Measurements from ENCODE around the gene OR8A1.

OR8A1 gene

DNA sequence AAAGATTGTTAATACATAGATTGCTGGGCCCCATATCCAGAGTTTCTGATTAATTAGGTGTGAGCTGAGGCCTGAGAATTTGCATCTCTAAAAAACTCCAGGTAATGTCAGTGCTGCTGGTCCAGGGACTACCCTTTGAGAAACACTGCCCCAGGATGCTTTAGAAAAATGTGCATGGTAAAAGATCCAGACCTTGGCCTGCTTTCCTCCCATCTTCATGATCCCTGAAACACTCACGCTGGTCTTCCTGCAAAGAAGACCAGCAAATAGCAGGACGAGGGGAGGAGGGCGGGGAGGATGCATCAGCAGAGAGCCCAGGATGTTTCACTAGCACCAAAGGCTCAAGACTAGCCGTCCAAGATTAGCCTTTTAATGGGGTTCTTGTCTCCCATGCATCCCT is at the start of gene OR8A1:
Gene OR8A1 (plus strand): TSS at position 301 of the 400 bp plus-strand sequence. CDS start 123 bp downstream, outside the sequence.
- DNase-seq, result no peak

DNA sequence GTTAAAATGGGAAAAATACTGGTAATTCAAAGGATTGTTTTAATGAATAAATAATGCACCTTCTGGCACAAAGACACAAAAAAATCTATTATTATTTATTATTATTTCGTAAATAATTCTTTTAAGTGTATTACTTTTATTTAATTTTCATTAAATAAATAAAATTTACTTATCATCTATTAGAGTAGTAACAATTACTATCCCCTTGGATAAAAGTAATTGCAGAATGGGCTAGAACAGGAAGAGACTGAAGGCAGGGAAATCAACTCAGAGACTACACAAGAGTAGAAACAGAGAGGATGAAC is 49.3 kb upstream of the OR8A1 start:
- no peak for DNase-seq

DNA sequence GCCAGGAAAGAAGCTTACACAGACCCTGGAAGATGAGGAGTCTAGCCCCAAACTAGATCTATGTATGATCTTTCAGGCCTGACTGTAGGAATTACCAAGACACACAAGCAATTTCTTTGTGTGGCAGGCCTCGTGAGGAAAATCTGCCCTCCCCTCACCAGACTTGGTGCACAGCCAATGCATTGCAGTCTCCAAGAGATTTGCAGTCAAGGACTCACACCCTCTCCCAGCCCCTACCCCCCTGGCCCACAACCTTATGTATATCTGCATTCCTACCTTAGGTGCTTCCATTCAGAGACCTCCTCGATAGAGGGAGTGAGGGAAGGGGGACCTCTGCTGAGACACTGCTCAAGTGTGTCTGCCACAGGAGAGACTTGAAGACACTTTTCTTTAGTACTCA is 36.2 kb upstream of the OR8A1 start:
- DNase-seq, result no peak

DNA sequence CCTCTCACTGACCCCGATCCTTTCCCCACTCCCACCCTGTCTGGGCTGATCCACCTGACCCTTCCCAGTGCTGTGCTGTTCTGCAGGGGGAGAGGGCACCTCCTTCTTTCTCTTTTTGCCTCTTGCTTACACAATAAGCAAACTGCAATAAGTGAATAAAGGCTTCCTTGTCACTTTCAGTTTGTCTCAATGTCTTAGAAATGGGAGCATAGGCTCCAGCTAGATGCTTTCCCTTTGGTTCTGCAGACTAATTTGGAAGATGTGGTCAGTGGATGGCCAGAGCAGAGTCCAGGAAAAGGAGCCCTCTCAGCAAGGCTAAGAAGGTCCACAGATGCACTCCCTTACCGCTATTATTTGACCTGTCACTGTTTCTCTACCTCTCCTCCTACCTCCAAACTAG is 35.7 kb upstream of the OR8A1 start:
- DNase-seq, result no peak

DNA sequence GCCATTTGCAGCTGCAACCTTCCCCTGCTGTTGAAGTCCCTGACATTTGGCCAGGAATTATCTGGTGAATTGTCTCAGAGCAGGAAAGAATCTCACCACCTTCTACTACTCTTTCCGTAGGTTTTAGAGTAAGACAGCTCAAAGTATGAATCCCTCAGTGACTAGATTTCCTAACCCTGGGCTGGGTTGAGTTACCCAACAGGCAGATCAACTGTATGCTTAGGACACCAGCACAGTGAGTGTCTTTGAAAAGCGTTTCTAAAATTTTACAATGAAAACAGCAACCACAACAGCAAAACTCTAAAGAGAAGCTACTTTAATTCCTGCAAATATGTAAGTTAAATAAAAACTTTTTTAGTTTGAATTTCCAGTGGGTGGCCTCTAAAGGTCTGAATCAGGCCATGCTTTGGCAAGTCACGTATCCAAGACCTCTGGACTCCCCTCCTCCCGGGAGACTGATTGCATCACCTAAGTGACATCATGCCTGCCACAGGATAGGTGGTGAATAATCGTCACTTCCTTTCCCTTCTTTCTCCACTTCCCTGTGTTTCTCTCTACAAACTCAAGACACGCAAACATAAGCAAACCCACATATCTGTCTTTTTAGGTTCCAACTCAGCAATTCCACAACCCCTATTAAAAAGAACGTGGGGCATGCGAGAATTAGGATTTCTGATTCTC is 34.1 kb upstream of the OR8A1 start:
- no peak for DNase-seq

DNA sequence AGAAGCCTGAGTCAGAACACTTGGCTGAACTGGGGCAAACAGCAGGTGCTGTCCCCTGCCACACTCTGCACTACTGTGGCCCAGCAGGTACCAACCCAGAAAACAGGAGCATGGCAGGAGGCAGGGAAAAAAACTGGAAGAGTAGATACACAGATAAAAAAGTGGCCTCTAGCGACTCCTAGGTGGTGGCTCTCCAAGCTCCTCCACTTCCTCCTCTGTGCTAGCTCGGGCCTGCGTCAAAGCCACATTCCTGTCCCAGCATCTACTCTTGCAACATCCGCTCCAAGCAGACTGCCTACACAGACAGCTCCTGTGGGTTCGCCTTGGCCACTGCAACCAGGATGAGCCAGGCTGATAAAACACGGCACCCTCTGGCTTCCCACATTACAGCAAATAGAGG is 33.3 kb upstream of the OR8A1 start:
- no peak for DNase-seq

DNA sequence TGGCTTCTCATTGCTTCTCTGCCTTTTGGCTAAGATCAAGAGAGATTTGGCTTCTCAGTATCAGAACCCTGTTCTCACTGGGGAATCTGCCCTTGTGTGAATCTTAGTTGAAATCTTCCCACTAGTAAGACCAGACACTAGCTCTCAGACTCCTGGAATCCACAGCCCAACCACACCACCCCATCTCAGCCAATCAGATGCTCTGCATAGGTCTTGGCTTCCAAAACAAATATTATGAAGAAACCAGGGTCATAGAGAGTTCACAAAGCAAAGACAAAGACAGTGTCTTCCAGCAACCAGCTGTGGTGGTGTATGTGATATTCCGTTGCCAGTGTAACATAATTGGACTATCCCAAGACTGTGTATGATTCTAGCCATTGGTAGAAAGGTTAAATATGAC is 31.8 kb upstream of the OR8A1 start:
- DNase-seq, result no peak

DNA sequence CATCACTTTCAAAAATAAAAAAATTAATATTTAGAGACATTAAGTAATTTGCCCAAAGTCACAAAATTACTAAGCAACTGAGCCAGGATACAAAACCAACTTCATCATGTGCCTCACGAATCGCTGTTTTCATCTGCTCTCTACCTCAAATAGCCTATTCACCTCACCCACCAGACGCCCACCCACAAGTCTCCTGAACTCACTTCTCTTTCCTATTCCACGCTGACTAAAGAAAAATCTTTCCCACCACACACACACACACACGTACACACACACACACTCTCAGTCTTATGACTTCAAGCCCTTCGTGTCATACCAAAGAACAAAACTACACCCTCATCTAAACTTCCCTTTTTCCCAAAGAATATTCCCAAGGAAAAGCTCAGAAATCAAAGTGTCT is 28.6 kb upstream of the OR8A1 start:
- DNase-seq, result no peak

DNA sequence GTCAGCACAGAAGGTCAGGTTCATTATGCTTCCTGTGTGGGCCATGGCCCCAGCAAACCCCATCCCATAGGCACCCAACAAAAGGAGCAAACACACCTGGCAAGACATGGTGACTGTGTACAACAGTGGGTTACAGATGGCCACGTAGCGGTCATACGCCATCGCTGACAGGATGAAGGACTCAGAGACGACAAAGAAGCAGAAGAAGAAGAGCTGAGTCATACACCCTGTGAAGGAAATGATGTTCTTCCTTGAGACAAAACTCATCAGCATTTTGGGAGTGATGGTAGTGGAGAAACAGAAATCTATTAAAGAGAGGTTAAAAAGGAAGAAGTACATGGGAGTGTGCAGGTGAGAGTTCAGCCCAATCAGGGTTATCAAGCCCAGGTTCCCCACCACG is 26.7 kb upstream of the OR8A1 start:
- DNase-seq, result no peak

DNA sequence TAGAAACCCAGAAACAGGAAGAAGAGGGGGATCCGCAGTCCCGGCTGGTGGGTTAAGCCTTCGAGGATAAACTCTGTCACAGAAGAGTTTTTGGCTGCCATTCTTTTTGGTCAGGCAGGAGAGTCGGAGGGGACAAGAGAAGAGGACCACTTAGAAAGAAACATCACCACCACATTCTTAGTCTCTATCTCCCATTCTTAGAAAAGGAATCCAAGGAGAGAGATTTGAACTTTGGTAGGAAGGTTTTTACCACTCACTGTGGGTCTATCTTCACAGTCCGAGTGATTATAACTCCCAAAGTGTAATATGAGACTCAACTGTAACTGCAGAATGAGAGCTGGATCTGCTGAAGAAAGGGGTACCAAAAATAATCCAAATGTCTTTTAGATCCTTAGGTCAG is 26.2 kb upstream of the OR8A1 start, which contains the start of gene OR8B12:
Gene OR8B12 (minus strand): TSS at position 101 of the 400 bp plus-strand sequence. CDS start 0 bp downstream, at position 101.
- DNase-seq, result no peak

DNA sequence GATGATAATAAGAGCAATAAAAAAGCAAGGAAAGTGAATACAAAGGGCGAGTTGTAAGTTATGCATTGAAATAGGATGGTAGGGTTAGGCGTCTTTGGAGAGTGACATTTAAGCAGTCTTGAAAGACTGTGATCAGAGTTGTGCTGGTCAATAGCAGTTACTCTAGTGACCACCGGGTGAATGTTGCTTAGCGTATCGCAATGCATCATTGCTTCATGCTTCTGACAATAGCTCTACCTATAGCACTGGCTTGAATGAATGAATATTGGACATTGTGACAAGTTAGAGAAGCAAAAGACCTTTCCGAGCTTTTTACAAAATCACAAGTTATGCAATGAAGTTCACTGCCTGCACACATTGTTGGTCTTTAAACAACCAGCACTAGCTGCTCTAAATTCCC is 18.6 kb upstream of the OR8A1 start:
- DNase-seq, result no peak

DNA sequence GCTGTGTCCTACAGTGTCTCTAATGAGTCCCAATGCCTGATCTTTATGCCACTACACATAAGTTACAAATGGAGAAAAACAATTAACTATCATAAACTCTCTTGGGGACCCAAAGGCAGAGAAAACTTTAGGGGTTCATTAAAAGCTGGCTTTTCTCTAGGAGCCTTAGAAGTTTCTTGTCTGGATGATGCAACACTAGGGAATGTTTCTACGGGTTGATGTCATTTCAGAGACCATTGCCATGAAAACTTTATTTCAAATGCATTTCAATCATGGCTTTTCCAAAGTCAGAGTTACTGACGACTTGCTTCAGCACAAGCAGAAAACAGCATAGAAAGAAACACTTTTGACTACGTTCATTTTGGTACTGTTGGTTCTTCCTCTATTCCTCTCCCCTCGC is 17.8 kb upstream of the OR8A1 start:
- no peak for DNase-seq

DNA sequence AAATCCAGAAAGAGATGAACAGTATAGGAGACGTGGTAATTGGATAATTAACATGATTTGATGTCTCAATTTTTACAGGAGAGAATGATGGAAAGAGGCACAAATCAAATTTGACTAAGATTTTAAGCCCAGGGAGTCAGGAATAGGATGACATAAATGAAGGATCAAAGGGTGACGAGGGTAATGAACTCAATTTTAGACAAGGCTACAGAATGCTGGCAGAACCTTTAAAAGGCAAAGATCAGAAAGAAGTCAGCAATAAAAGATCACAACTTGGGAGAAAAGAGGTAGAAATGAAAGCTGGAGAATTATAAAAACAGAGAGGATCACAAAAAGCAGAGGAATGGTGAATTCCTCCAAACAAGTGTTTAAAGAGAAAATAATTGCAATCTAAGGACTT is 13.0 kb upstream of the OR8A1 start:
- DNase-seq, result no peak

DNA sequence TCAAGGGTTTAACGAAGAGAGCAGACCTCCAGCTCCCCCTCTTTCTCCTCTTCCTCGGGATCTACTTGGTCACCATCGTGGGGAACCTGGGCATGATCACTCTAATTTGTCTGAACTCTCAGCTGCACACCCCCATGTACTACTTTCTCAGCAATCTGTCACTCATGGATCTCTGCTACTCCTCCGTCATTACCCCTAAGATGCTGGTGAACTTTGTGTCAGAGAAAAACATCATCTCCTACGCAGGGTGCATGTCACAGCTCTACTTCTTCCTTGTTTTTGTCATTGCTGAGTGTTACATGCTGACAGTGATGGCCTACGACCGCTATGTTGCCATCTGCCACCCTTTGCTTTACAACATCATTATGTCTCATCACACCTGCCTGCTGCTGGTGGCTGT is 363 bp downstream of the OR8A1 start:
- no peak for DNase-seq

DNA sequence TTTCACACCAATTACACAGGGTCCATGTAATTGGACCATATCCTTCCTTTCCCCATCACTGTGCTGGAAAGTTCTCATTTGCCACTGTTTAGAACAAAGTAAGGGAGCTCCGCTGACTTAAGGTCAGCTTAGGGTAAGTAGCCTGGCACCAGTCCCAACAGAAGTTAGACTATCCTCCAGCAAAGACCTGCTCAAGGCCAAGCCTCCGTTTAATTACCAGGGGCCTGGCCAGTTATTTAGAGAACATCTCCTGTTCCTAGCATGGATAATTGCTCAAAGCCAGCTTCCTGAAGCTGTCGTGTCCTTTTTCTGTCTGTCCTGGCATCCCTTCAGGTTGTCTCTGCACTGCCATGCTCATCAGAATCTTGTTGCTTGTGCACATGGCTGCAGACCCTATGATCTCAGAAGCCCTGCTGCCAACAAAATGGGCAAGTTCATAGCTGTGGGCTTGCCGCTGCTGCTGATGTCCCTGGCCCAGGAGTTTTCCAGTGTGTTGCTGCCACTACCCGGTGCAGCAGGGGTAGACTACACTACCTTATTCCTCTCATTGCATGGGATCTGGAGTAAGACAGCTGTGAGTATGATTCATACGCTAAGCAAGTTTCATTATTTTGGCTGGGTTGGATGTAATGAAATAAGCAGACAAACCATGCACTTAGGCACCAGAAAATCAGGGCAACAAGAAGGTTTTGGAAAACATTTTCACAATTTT is 8.1 kb downstream of the OR8A1 start:
- no peak for DNase-seq

DNA sequence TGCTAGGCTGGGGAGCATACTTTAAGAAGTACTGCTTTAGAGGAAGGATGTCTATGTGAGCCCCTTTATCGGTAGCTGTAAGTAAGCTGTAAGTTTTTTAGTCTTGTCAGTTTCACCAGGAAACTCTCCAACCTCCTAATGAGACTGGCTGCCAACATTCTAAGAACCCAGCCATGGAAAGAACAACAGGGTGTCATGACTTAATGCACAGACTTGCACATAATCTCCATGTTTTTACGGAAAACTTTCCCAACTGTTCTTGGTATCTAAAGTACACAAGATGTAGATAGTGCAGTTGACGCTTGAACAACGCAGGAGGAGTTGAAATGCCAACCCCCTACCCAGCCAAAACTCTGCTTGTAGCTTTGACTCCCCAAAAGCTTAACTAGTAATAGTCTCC is 9.0 kb downstream of the OR8A1 start:
- DNase-seq, result no peak

DNA sequence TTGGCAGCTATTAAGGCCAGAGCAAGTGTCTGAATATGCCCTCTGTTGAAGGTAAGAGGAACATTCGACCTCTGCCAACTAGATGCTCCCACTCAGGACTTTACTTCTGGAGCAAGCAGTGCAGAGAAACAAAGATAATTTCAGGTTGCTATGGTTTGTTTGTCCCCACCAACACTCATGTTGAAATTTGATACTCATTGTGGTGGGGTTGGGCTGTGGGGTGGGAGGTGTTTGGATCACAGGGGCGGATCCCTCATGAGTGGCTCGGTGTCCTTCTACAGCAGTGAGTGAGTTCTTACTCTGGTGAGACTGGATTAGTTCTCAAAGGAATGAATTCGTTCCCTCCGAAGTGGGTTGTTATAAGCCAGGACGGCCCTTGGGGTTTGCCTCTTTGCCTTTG is 12.0 kb downstream of the OR8A1 start:
- DNase-seq, result no peak

DNA sequence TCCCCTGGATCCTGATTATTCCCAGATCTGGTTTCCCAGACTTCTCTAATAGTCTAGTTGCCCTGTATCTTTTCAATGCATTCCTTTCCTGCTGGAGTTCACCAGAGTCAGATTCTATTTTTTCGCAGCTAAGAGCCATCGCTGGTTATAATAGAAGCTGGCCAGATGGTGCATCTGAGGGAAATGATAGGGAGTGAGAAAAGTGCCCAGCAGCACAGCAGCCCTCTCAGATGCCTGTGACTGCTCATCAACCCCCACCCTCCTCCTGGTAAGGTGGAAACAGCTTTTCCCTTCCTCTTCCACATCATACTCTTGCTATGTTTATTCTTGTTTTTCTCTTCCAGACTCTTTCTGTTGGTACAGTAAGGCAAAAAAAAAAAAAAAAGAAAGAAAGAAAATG is 12.8 kb downstream of the OR8A1 start:
- DNase-seq, result no peak

DNA sequence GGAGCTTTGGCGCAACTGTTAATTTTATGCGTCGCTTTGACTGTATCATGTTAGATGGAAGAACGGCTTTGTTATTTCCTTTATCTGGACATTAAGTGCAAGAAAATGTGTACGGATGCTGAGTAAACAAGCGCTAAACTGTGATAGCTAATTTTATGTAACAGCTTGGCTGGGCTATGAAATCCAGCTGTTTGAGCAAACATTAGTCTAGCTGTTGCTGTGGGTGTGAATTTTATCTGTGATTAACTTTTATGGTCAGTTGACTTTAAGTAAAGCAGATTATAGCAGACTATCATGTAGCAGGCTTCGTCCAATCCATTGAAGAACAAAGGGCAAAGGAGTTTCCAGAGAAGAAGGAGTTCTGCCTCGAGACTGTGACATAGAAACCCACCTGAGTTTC is 14.0 kb downstream of the OR8A1 start:
- DNase-seq, result no peak

DNA sequence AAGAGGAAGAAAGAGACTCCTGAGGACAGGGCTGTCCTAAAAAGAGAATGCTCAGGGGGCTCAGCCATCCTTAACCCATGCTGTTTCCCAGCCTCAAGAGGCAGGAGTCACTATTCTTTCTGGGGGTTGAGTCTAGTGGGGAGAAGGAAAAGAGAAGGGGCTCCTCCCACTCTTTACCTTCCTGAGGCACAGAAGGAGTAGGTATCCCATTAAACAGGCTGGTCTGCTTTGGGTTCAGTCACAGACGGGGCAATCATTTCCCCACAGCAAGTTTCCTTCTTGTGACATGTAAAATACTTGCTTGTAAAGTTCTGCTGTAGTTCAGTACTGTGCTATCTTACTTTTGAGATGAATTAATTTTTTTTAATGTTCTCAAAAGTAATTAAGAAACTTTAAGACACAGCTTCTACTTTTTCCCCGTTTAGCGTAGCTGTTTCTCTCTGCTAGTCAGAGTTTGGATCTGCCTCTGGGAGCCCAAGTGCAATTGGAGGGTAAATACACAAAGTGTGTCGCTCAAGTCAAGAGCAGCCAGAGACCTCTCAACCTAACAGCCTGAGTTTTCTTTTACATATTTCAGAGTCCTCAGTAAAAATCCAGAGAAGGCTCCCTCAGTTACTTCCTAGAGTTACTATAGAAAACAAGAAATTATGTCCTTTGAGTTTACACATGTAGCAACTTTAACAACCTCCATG is 15.0 kb downstream of the OR8A1 start:
- DNase-seq, result no peak

DNA sequence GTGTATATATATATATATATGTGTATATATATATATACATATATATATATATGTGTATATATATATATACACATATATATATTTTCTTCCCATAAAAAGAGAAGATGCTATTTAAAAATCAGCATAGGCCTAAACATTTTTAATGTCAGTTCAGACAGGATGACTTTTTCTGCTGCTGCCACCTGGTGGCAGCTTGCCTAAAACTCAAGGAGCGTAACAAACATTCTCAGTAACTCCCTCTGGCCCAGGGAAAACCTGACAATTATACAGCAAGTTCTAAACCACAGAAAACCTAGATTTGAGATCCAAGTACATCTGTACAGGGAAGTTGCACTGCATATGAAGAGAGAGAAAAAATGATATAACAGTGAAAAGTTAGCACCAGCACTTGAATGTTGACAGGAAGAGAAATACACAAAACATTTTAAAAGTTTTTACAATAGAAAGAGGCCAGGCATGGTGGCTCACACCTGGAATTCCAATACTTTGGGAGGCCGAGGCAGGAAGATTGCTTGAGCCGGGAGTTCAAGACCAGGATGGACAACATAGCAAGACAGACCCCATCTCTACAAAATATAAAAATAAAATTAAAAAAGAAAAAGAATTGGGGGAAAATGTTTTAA is 16.6 kb downstream of the OR8A1 start:
- DNase-seq, result peak; percentile 9

DNA sequence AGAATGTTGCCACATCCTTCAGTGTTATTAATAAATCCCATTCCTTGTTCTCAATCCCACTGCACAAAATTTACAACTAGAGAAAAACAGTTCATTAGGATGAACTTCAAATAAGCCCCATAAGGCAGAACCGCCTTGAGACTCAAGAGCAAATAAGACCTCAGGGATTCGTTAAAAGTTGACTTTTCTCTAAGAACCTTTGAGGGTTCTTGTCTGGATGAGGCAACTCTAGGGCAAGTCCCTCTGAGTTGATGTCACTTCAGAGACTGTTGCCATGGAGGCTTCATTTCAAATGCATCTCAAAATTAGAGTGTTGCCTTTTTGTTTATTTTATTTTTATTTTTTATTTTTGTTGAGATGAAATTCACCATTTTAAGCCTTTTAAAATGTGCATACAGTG is 21.6 kb downstream of the OR8A1 start:
- no peak for DNase-seq

DNA sequence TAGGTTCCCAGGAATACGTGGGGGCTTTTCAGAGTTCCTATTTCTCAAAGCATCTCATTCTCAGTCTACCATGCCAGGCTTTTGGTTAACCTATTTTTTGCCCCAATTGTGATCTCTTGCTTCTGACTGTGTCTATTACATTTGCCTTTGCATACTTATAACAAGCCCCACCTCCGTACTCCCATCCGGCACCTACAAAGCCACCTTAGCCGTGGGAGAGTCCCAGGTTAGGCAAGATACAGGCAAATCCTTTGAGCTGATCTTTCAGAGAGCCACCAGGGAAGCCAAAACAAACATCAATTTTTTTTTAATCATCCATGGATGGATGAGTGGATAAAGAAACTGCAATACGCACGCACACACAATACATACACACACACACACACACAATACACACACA is 22.8 kb downstream of the OR8A1 start:
- DNase-seq, result no peak

DNA sequence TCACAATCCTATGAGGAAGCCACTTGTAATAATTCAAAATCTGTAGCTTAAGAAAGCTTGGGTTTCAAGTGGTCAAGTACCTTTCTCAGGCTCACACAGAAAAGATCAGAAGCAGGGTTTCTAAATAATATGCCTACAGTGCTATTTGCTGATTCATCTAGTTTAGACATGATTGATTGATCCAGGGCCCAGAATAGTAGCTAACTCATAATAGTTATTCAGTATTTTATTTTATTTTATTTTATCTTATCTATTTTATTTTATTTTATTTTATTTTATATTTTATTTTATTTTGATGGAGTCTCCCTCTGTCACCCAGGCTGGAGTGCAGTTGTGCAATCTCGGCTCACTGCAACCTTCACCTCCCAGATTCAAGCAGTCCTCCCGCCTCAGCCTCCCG is 25.5 kb downstream of the OR8A1 start:
- DNase-seq, result no peak
